Measurements from ENCODE around the gene STAMBPL1. TPM values are rescaled to one million over a fixed set of nuclear protein-coding genes. Genes with fewer than 3 reads are reported as not detected.

STAMBPL1 gene
- total RNA-seq (10 to 100 TPM in 1 of 2 donors, 1 to 10 TPM in 1; 7.4 to 24.5 TPM), polyA plus RNA-seq (1 to 10 TPM; 1.7 to 2.7 TPM)
- long read RNA-seq, donor 1, partial matches to known transcripts, result 0 of 2 reads
- long read RNA-seq, donor 1, other reads (novel, unspliced or antisense), result 0 of 2 reads
- long read RNA-seq, donor 2, partial matches to known transcripts, result 0 of 1 reads
- long read RNA-seq, donor 2, other reads (novel, unspliced or antisense), result 0 of 1 reads
- long read RNA-seq, donor 3, partial matches to known transcripts, result 619 of 628 reads
- long read RNA-seq, donor 3, other reads (novel, unspliced or antisense), result 5 of 628 reads
- long read RNA-seq, donor 4, full-length matches to known transcripts, result 2 of 2 reads
- long read RNA-seq, donor 4, partial matches to known transcripts, result 0 of 2 reads
- long read RNA-seq, donor 4, other reads (novel, unspliced or antisense), result 0 of 2 reads
- long read RNA-seq, donor 5, partial matches to known transcripts, result 1,675 of 1,702 reads
- long read RNA-seq, donor 5, other reads (novel, unspliced or antisense), result 24 of 1,702 reads

- peak within 1 kb of the TSS; percentile 88 for H3K4me3 ChIP-seq
- no peak for TF ChIP-seq CTCF (IDR thresholded peaks at IDR 0.05; ENCODE audit: control extremely low read depth, extremely low read depth)
- no peaks in the 10 kb centered on the region for H3K36me3 ChIP-seq (ENCODE audit: control insufficient read depth in 4 of 4, insufficient read depth in 4 of 4, low read length in 4 of 4)
- ATAC-seq (ENCODE audit: insufficient read depth, low FRiP score), result peak; percentile 71
- peaks cover 0 to 2% (median 0%) of the 10 kb centered on the region in 4 donors for H3K9me3 ChIP-seq (ENCODE audit: control insufficient read depth in 4 of 4, insufficient read depth in 3 of 4, low read length in 3 of 4)
- H3K4me1 ChIP-seq (ENCODE audit: control insufficient read depth in 5 of 5, insufficient read depth in 5 of 5, low read length in 5 of 5), result peaks cover 0 to 48% (median 2%) of the 10 kb centered on the region in 5 donors
- no peaks in the 10 kb centered on the region for H3K27me3 ChIP-seq (ENCODE audit: control insufficient read depth in 3 of 3, insufficient read depth in 3 of 3, low read length in 2 of 3)
- WGBS, 2 donors, result 4 to 6% methylated on average over 21 to 26 of the region's 26 CpGs
- H3K9ac ChIP-seq (ENCODE audit: insufficient read depth in 1 of 2, low read length in 2 of 2), result peak within 1 kb of the TSS; percentile 60 to 83
- DNase-seq, result peak in 2 of 3 donors; percentile 56 to 65
- H3K27ac ChIP-seq (ENCODE audit: low read depth in 1 of 2, low read length in 1 of 2), result peak within 1 kb of the TSS; percentile 76 to 98
Measured at GRCh38 chr10:88879534-88880281, at the start of gene STAMBPL1. Gene STAMBPL1 (plus strand): TSS chr10:88880245. CDS start chr10:88901709, 21,464 bp downstream.

DNA sequence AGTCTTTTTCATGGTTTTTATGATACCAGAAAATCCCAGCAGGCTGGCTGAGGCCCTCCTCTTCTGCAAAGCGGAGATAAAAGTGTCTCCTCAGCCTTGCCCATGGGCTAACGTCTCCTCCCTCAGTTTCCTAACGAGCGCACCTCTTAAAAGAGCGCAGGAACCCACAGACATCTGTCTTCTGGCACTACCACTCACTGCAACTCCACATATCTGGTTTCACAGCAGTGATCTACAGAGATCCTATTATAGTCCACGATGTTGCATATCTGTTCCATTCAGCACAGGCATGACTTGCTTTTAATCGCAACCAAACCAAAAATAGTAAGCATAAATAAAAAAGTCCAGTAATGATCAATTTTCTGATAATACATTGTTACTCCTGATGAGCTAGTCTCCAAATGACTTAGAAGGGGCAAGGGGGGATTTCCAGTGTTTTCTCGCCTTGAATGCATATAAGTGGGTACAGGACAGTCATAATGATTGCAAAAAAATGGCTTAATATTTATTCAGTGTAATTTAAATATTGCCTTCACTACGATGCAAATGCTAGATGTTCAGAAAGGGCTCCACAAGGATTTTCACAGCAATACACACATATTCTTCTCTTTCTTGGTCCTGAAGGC is 49.3 kb upstream of the STAMBPL1 start:
- Histone ChIP-seq H3K9me3 (ENCODE audit: control insufficient read depth in 4 of 4, insufficient read depth in 3 of 4, low read length in 3 of 4) (no peaks in the 10 kb centered on the region), H3K9ac (ENCODE audit: insufficient read depth in 1 of 2, low read length in 2 of 2) (no peak overlapping the region), H3K4me1 (ENCODE audit: control insufficient read depth in 5 of 5, insufficient read depth in 5 of 5, low read length in 5 of 5) (no peaks in the 10 kb centered on the region), H3K27ac (ENCODE audit: low read depth in 1 of 2, low read length in 1 of 2) (no peak overlapping the region), H3K36me3 (ENCODE audit: control insufficient read depth in 4 of 4, insufficient read depth in 4 of 4, low read length in 4 of 4) (no peaks in the 10 kb centered on the region), H3K4me3 (no peak overlapping the region), H3K27me3 (ENCODE audit: control insufficient read depth in 3 of 3, insufficient read depth in 3 of 3, low read length in 2 of 3) (no peaks in the 10 kb centered on the region)
- 83 to 86% methylated on average over 9 of the region's 9 CpGs for WGBS, 2 donors
- no peak for TF ChIP-seq CTCF (IDR thresholded peaks at IDR 0.05; ENCODE audit: control extremely low read depth, extremely low read depth)
- ATAC-seq (ENCODE audit: insufficient read depth, low FRiP score), result no peak
- DNase-seq, result no peak

DNA sequence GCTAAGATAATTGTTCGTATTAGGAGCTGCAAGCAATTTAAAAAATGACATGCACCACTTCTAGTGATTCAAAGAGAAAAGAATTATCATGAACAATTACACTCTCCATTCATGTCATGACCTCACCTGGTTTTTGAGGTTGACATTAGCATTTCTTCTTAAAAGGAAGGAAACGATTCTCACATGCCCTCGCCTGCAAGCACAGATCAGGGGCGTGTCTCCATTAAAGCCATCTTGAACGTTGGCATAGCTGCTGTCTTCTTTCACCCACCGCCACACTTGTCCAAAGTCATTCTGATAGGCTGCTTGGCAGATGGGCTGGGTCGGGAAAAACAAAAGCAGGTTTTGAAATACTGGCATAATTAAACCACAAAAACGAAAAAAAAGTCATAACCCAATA is 48.3 kb upstream of the STAMBPL1 start:
- WGBS, 2 donors, result 72 to 78% methylated on average over 8 of the region's 8 CpGs
- no peak overlapping the region for H3K27ac ChIP-seq (ENCODE audit: low read depth in 1 of 2, low read length in 1 of 2)

More for the DNA sequence above, 48.3 kb upstream of the STAMBPL1 start:
- no peaks in the 10 kb centered on the region for H3K27me3 ChIP-seq (ENCODE audit: control insufficient read depth in 3 of 3, insufficient read depth in 3 of 3, low read length in 2 of 3)
- no peaks in the 10 kb centered on the region for H3K9me3 ChIP-seq (ENCODE audit: control insufficient read depth in 4 of 4, insufficient read depth in 3 of 4, low read length in 3 of 4)
- H3K9ac ChIP-seq (ENCODE audit: insufficient read depth in 1 of 2, low read length in 2 of 2), result no peak overlapping the region
- no peak overlapping the region for H3K4me3 ChIP-seq
- TF ChIP-seq CTCF (IDR thresholded peaks at IDR 0.05; ENCODE audit: control extremely low read depth, extremely low read depth), result no peak
- H3K36me3 ChIP-seq (ENCODE audit: control insufficient read depth in 4 of 4, insufficient read depth in 4 of 4, low read length in 4 of 4), result no peaks in the 10 kb centered on the region
- DNase-seq (no peak), ATAC-seq (ENCODE audit: insufficient read depth, low FRiP score) (no peak)
- no peaks in the 10 kb centered on the region for H3K4me1 ChIP-seq (ENCODE audit: control insufficient read depth in 5 of 5, insufficient read depth in 5 of 5, low read length in 5 of 5)
